ENCODE data around the gene ZSCAN29. TPM values are rescaled to one million over a fixed set of nuclear protein-coding genes. Genes with fewer than 3 reads are reported as not detected.

Gene ZSCAN29
- total RNA-seq, 1 experiment from 2014 or later, result 32.8 TPM

GRCh38 chr15:43329960-43330779, 40.7 kb downstream of the ZSCAN29 start, which contains the start of gene LCMT2:
Gene LCMT2 (minus strand): TSS chr15:43330573. CDS start chr15:43330489, 84 bp downstream.
- H3K9me3 ChIP-seq (ENCODE audit: control insufficient read depth, insufficient read depth, low read depth, low read length), result no peaks in the 10 kb centered on the region
- H3K27me3 ChIP-seq (ENCODE audit: control insufficient read depth, insufficient read depth, low read length), result no peaks in the 10 kb centered on the region
- peak; percentile 98 for ATAC-seq
- peaks cover 17% of the 10 kb centered on the region for H3K4me1 ChIP-seq (ENCODE audit: control insufficient read depth, insufficient read depth, low read length)
- peak; percentile 89 for DNase-seq (ENCODE audit: low read depth, low spot score)
- H3K36me3 ChIP-seq (ENCODE audit: control insufficient read depth, insufficient read depth, low read length), result no peaks in the 10 kb centered on the region
- CTCF ChIA-PET, result no interaction called here
- POLR2A ChIA-PET, result no interaction called here
- in situ Hi-C loops (cut with HindIII; ENCODE audit: low pct_unique_long_range_greater_than_20kb, low sequenced_read_pairs), result no loop called here
- peak within 1 kb of the TSS; percentile 98 for H3K27ac ChIP-seq (ENCODE audit: low read length)
- intact Hi-C loops (cut with micrococcal nuclease; ENCODE audit: unreplicated experiment), result no loop called here
- H3K4me3 ChIP-seq (ENCODE audit: low read depth in 2 of 2, low read length in 2 of 2), result peak within 1 kb of the TSS; percentile 79 to 98
- BruUV-seq (replicated peaks), result no TSS peak
- peak; percentile 96 for TF ChIP-seq POLR2AphosphoS5 (IDR thresholded peaks at IDR 0.05; ENCODE audit: low read depth, low read length)
- no peak for TF ChIP-seq REST (IDR thresholded peaks at IDR 0.05; ENCODE audit: insufficient read depth in 1 of 2, low read depth in 2 of 2, low read length in 1 of 2)
- peak; percentile 87; the same call in 1 of the 2 replicates for TF ChIP-seq SIN3A (IDR thresholded peaks at IDR 0.05; ENCODE audit: borderline replicate concordance, insufficient read depth, low read depth, low read length)

- Histone ChIP-seq H3K4me3 (ENCODE audit: low read depth in 2 of 2, low read length in 2 of 2) (peak overlapping the region; percentile 79 to 98), H3K27ac (ENCODE audit: low read length) (peak overlapping the region; percentile 98), H3K9me3 (ENCODE audit: control insufficient read depth, insufficient read depth, low read depth, low read length) (no peaks in the 10 kb centered on the region), H3K27me3 (ENCODE audit: control insufficient read depth, insufficient read depth, low read length) (no peaks in the 10 kb centered on the region), H3K36me3 (ENCODE audit: control insufficient read depth, insufficient read depth, low read length) (no peaks in the 10 kb centered on the region), H3K4me1 (ENCODE audit: control insufficient read depth, insufficient read depth, low read length) (peaks cover 17% of the 10 kb centered on the region)
- intact Hi-C loops (cut with micrococcal nuclease; ENCODE audit: unreplicated experiment) (no loop called here), in situ Hi-C loops (cut with HindIII; ENCODE audit: low pct_unique_long_range_greater_than_20kb, low sequenced_read_pairs) (no loop called here)
- CTCF ChIA-PET, result no interaction called here
- no peak for TF ChIP-seq REST (IDR thresholded peaks at IDR 0.05; ENCODE audit: insufficient read depth in 1 of 2, low read depth in 2 of 2, low read length in 1 of 2)
- no peak for TF ChIP-seq POLR2AphosphoS5 (IDR thresholded peaks at IDR 0.05; ENCODE audit: low read depth, low read length)
- no peak for TF ChIP-seq SIN3A (IDR thresholded peaks at IDR 0.05; ENCODE audit: borderline replicate concordance, insufficient read depth, low read depth, low read length)
- no peak for TF ChIP-seq CTCF (IDR thresholded peaks at IDR 0.05)
- no peak for TF ChIP-seq TCF7L2 (IDR thresholded peaks at IDR 0.05; ENCODE audit: low read depth, low read length)
- ATAC-seq (no peak), DNase-seq (ENCODE audit: low read depth, low spot score) (no peak)
- no TSS peak for BruUV-seq (replicated peaks)
- POLR2A ChIA-PET, result no interaction called here
Measured at GRCh38 chr15:43329217-43329959, 41.5 kb downstream of the ZSCAN29 start.
